GM20431 (cell line): ENCODE data around the gene MMP23B.

Experiments
- in situ Hi-C: fragments of 300-500 bp; cut with MseI, MboI; formaldehyde crosslinking; loops from one replicate; pipeline ENCODE4 v1.15.0; 2020; ENCODE audit warnings: low sequenced_read_pairs; ENCODE audit not compliant: unreplicated experiment

The MMP23B gene

GRCh38 chr1:1618396-1619068 lies 13.4 kb upstream of the MMP23B start:
- in situ Hi-C loops: no loop called here

GRCh38 chr1:1619917-1620361 lies 12.0 kb upstream of the MMP23B start:
- in situ Hi-C loops: no loop called here

- in situ Hi-C loops: no loop called here
These were observed 11.4 kb upstream of the MMP23B start for GRCh38 chr1:1620433-1621139.

- in situ Hi-C loops: no loop called here
These were observed 10.6 kb upstream of the MMP23B start for GRCh38 chr1:1621173-1622009.

GRCh38 chr1:1622010-1622787 lies 9.8 kb upstream of the MMP23B start:
- in situ Hi-C loops: no loop called here

- in situ Hi-C loops: no loop called here
These were observed 9.2 kb upstream of the MMP23B start for GRCh38 chr1:1622788-1623094.

GRCh38 chr1:1623181-1623630 lies 8.8 kb upstream of the MMP23B start:
- in situ Hi-C loops: no loop called here

GRCh38 chr1:1623631-1624442 lies 8.1 kb upstream of the MMP23B start:
- in situ Hi-C loops: no loop called here

- in situ Hi-C loops: no loop called here
These were observed 7.2 kb upstream of the MMP23B start for GRCh38 chr1:1624443-1625403.

- in situ Hi-C loops: no loop called here
These were observed 6.6 kb upstream of the MMP23B start for GRCh38 chr1:1625404-1625775.

GRCh38 chr1:1625824-1626206 lies 6.2 kb upstream of the MMP23B start:
- in situ Hi-C loops: no loop called here

- in situ Hi-C loops: no loop called here
These were observed 5.5 kb upstream of the MMP23B start for GRCh38 chr1:1626207-1627141.

GRCh38 chr1:1627261-1627828 lies 4.6 kb upstream of the MMP23B start:
- in situ Hi-C loops: no loop called here

- in situ Hi-C loops: no loop called here
These were observed 3.9 kb upstream of the MMP23B start for GRCh38 chr1:1627829-1628753.

GRCh38 chr1:1628754-1629429 lies 3.1 kb upstream of the MMP23B start:
- in situ Hi-C loops: no loop called here
